Retinal pigment epithelial cell (primary cell): Measurements from ENCODE around the gene IL10RB.

Source experiments
- DNase-seq: peaks from one replicate; pipeline ENCODE4 v3.0.0-alpha.2; 2010; ENCODE audit warnings: low read depth
- H3K4me3 ChIP-seq: 2 replicates; pipeline ENCODE4 v1.5.1; 2011; ENCODE audit warnings: mild to moderate bottlenecking, low read length, control low read depth, moderate library complexity
- CTCF ChIP-seq: conservative IDR thresholded peaks from 2 replicates; pipeline ENCODE4 v1.5.1; 2011; ENCODE audit warnings: low read depth, low read length, control low read depth, inconsistent platforms

The IL10RB gene

GRCh38 chr21:33244082-33244778, 21.9 kb upstream of the IL10RB start:
- no peak for DNase-seq
- TF ChIP-seq CTCF, result no peak
- H3K4me3 ChIP-seq, result no peak overlapping the region

- no peak overlapping the region for H3K4me3 ChIP-seq
- no peak for DNase-seq
- TF ChIP-seq CTCF, result no peak
Observed at GRCh38 chr21:33244779-33245105, 21.4 kb upstream of the IL10RB start.

GRCh38 chr21:33245289-33245918, 20.8 kb upstream of the IL10RB start:
- TF ChIP-seq CTCF, result no peak
- no peak overlapping the region for H3K4me3 ChIP-seq
- no peak for DNase-seq

GRCh38 chr21:33246506-33246905, 19.7 kb upstream of the IL10RB start:
- no peak for TF ChIP-seq CTCF
- DNase-seq, result no peak

GRCh38 chr21:33246963-33247362, 19.2 kb upstream of the IL10RB start:
- TF ChIP-seq CTCF, result no peak
- DNase-seq, result no peak
- H3K4me3 ChIP-seq, result no peak overlapping the region

More at GRCh38 chr21:33246506-33246905, 19.7 kb upstream of the IL10RB start:
- no peak overlapping the region for H3K4me3 ChIP-seq

- DNase-seq, result no peak
- H3K4me3 ChIP-seq, result no peak overlapping the region
- no peak for TF ChIP-seq CTCF
Observed at GRCh38 chr21:33247599-33247998, 18.6 kb upstream of the IL10RB start.
